ENCODE data around the gene ADAM12. TPM values are rescaled to one million over a fixed set of nuclear protein-coding genes. Genes with fewer than 3 reads are reported as not detected.
"Not testable (repeated sequence)": the region's sequence is repeated elsewhere in the genome, so short reads cannot be mapped to it uniquely, and the experiment has no call there.

Gene ADAM12
- total RNA-seq, 1 donor from 2014 or later = 14.4 TPM

- DNase-seq (ENCODE audit: low read depth) = no peak
Measured at GRCh38 chr10:126191192-126191591, 197.1 kb downstream of the ADAM12 start.

- no peak for DNase-seq (ENCODE audit: low read depth)
Measured at GRCh38 chr10:126188679-126189200, 199.5 kb downstream of the ADAM12 start.

GRCh38 chr10:126187399-126187798 is 200.9 kb downstream of the ADAM12 start:
- no peak for DNase-seq (ENCODE audit: low read depth)

- DNase-seq (ENCODE audit: low read depth) = no peak
Measured at GRCh38 chr10:126186766-126187165, 201.5 kb downstream of the ADAM12 start.

- DNase-seq (ENCODE audit: low read depth) = no peak
Measured at GRCh38 chr10:126185676-126186447, 202.4 kb downstream of the ADAM12 start.

- peak; percentile 21 for DNase-seq (ENCODE audit: low read depth)
Measured at GRCh38 chr10:126181626-126182025, 206.7 kb downstream of the ADAM12 start.

GRCh38 chr10:126179637-126180036 is 208.6 kb downstream of the ADAM12 start:
- DNase-seq (ENCODE audit: low read depth) = no peak

- no peak for DNase-seq (ENCODE audit: low read depth)
Measured at GRCh38 chr10:126177417-126178030, 210.8 kb downstream of the ADAM12 start.

- no peak for DNase-seq (ENCODE audit: low read depth)
Measured at GRCh38 chr10:126175641-126176262, 212.5 kb downstream of the ADAM12 start.

- not testable (repeated sequence) for DNase-seq (ENCODE audit: low read depth)
Measured at GRCh38 chr10:126172755-126173154, 215.5 kb downstream of the ADAM12 start.

- peak; percentile 93 for DNase-seq (ENCODE audit: low read depth)
Measured at GRCh38 chr10:126171555-126171954, 216.7 kb downstream of the ADAM12 start.

GRCh38 chr10:126170776-126171175 is 217.5 kb downstream of the ADAM12 start:
- no peak for DNase-seq (ENCODE audit: low read depth)

GRCh38 chr10:126170371-126170770 is 217.9 kb downstream of the ADAM12 start:
- DNase-seq (ENCODE audit: low read depth) = peak; percentile 37

- no peak for DNase-seq (ENCODE audit: low read depth)
Measured at GRCh38 chr10:126169899-126170298, 218.4 kb downstream of the ADAM12 start.

GRCh38 chr10:126166797-126167196 is 221.5 kb downstream of the ADAM12 start:
- no peak for DNase-seq (ENCODE audit: low read depth)

- DNase-seq (ENCODE audit: low read depth) = no peak
Measured at GRCh38 chr10:126165874-126166273, 222.4 kb downstream of the ADAM12 start.

GRCh38 chr10:126163506-126163905 is 224.8 kb downstream of the ADAM12 start:
- no peak for DNase-seq (ENCODE audit: low read depth)

- DNase-seq (ENCODE audit: low read depth) = no peak
Measured at GRCh38 chr10:126161691-126162090, 226.6 kb downstream of the ADAM12 start.

- peak; percentile 32 for DNase-seq (ENCODE audit: low read depth)
Measured at GRCh38 chr10:126160971-126161630, 227.2 kb downstream of the ADAM12 start.

- DNase-seq (ENCODE audit: low read depth) = peak; percentile 38
Measured at GRCh38 chr10:126160571-126160970, 227.7 kb downstream of the ADAM12 start.

GRCh38 chr10:126158133-126158892 is 230.0 kb downstream of the ADAM12 start:
- no peak for DNase-seq (ENCODE audit: low read depth)
